ENCODE data around the gene TOMT. TPM values are rescaled to one million over a fixed set of nuclear protein-coding genes. Genes with fewer than 3 reads are reported as not detected.

The TOMT gene, protein sequence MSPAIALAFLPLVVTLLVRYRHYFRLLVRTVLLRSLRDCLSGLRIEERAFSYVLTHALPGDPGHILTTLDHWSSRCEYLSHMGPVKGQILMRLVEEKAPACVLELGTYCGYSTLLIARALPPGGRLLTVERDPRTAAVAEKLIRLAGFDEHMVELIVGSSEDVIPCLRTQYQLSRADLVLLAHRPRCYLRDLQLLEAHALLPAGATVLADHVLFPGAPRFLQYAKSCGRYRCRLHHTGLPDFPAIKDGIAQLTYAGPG
- 0.18 TPM in 1 of 2 replicates, not detected in the other for polyA plus RNA-seq (2014; cell fraction: cytosol; rRNA removed)
- 0.47 TPM in 1 of 2 replicates, not detected in the other for polyA plus RNA-seq (2014; cell fraction: nucleus; rRNA removed)

DNA sequence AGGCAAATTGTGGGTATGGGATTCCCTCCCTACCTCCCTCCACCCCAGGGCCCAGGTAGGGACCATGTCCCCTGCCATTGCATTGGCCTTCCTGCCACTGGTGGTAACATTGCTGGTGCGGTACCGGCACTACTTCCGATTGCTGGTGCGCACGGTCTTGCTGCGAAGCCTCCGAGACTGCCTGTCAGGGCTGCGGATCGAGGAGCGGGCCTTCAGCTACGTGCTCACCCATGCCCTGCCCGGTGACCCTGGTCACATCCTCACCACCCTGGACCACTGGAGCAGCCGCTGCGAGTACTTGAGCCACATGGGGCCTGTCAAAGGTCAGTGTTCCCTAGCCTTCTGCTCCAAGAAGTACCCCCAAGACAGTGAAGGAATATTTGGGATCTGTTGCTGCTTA, at the start of gene TOMT:
Gene TOMT, plus strand, starts transcription at position 37 of the 400 bp plus-strand sequence. Its CDS starts 28 bp downstream, at position 65.
- no peak for DNase-seq (ENCODE audit: low spot score)

DNA sequence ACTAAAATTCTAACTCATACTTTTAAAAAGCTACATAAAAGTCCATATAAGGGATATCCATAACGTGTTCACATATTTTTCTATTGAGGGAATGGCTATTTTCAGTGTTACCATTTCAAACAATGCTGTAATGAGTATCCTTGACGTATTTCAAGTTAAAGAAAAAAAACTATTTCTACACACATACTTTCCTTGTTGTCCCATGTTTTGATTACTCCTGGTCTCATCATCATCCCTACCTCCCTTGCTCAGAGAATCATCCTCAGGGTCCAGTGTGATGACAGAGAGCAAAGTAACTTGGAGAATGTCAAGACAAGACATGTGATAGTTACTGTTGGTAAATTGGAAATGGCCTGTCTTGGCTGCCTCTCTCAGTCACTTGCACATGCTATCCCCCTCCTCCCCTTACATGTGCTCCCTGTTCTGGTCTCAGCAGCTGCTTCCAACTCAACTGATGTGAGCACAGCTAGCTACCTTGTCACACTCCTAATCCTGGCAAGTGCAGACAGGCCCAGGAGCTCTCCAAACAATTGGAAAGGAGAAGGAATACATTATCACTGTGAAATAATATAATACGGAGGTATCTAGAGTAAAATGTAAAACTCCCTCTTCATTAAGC, 47.2 kb upstream of the TOMT start:
- no peak for DNase-seq (ENCODE audit: low spot score)

DNA sequence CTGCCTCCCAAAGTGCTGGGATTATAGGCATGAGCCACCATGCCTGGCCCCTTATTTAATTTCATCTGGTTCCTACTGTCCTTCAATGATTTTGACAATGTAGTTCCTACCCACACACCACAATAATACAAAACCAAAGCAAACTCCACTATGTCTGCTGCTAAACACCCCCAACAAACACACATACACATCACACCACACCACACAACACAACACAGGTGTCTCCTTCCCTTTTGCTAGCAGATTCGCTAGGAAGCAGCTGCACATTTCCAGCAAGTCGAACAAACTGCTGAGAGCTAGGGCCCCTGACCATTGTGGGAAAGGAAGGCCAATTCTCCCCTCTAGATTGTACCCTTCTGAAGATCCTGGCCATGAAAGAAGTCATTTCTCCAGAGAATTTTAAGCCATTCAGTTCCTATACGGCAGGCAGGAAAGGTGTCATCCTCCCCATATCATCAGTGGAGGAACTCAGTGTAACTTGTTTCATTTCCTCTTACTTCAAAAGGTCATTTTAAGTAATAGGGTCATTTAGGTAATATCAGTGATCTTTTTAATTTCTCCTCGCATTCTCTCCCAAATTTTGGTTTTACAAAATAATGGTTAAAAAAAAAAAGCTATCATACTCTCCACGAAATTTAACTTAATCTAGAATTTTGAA, 43.9 kb upstream of the TOMT start:
- no peak for DNase-seq (ENCODE audit: low spot score)

DNA sequence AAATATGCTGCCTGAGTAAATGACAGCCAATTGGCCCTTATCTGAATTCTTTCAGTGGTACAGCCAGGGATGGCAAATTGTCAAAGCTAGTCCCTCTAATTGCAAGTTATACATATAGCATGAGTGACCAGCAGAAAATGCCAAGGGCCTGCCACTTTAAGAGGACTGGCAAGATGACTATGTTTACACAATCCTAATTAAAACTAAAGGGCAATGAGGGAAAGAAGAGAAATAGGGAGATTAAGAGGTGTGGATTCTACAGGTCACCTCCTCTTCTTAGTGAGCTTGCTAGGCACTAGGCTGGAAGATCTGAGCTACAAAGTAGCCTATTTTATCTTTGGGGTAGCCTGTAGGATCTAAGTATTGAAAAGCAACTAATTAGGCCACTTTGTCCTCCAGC, 38.9 kb upstream of the TOMT start:
- DNase-seq (ENCODE audit: low spot score): no peak

DNA sequence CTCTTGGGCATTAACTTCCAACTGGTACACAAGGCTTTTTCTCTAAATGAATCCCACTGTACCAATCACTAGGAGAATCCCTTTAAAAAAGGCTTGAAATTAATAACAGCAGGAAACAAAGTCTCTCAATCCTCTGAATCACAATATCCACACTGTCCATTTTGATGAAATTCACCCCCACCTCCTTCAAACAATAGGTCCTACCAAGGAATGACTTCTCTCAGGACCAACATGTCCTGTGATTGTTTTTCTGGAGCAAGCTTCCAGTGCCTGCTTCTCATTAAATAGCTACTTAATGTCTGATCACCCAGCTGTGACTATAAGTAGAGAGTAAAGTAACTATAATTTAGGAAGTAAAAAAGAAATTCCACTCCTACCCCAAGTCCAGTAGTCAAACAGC, 38.5 kb upstream of the TOMT start:
- no peak for DNase-seq (ENCODE audit: low spot score)

DNA sequence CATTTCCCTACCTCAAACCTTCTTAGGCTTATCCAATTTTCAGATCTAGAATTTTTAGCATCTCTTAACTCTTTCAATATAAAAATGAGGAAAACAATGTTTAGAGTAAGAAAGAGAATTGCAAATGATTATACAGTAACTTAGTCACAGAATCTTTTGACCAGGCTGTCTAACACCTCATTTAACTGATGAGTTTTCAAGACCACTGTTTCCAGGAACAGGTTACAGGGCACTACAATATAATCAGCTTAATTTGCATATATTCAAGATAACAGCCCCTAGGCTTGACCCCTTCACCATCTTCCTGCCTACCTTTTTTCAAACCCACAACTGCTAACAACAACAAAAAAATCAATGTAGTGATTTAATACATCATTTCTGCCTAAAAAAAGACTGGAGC, 38.0 kb upstream of the TOMT start:
- no peak for DNase-seq (ENCODE audit: low spot score)

DNA sequence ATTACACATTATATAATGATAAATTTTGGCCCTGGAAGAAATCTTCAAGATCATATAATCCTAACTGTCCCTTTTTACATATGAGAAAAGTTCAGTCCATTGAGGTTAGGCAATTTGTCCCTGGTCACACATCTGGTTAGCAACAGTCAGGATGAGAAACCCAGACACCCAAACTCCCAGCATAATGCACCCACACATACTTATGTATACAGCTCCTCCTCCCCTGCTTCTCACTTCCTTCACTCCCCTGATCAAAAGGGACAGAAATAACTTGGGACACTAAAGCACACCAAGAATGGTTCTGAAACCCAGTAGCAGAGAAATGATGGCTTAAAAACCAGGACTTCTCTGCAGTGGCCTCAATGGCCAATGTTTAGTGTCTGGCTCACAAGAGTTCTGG, 36.5 kb upstream of the TOMT start:
- DNase-seq (ENCODE audit: low spot score): no peak

DNA sequence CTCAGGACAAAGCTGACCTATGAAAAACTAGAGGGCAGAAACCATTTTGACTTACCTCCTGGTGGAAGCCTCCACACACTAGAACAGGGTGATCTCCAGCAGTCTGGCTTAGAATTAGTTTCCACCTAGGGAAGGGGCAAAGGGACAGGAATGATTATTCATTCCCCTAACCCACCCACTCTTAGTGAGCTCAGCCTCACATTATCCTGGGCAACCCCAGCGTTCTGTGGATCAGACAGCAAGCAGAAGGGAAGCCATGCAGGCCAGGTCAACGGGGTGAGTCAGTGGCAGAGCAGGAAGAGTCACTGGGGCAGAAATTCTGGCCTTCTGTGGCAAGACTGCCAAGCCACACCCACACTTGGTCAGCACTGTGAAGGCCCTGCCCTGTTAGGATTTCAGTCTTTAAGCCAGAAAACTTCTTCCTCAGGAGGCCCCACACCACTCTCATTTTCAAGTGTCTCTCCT, 35.9 kb upstream of the TOMT start:
- no peak for DNase-seq (ENCODE audit: low spot score)

DNA sequence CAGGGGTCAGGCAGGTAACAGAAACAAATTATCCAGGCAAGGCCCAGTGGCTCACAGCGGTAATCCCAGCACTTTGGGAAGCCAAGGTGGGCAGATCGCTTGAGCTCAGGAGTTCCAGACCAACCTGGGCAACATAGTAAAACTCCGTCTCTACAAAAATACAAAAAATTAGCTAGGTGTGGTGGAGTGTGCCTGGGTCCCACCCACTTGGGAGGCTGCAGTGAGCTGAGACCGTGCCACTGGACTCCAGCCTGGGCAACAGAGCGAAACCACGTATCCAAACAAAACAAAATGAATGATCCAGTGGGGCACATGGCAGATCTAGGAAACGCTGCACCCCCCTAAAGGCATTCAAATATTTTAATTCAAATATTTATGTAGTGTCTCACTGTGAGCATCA, 35.2 kb upstream of the TOMT start:
- DNase-seq (ENCODE audit: low spot score): no peak

DNA sequence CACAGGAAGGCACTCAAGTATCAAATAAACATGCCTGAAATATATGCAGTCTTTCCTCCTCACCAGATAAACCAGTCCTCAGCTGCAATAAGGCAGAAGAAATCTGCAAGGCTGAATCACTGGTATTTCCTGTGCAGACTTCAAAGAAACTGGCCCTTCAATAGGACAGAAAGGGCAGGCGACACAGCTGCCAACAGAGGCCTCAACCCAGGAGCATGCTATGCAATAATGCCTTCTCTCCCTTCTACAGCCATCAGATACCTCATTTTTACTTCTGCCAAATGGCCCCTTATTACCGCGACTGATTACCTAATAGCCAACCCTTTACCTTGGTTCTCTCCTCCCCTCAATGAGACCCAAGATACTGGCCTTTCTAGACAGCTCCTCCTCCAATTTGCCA, 33.4 kb upstream of the TOMT start:
- no peak for DNase-seq (ENCODE audit: low spot score)

DNA sequence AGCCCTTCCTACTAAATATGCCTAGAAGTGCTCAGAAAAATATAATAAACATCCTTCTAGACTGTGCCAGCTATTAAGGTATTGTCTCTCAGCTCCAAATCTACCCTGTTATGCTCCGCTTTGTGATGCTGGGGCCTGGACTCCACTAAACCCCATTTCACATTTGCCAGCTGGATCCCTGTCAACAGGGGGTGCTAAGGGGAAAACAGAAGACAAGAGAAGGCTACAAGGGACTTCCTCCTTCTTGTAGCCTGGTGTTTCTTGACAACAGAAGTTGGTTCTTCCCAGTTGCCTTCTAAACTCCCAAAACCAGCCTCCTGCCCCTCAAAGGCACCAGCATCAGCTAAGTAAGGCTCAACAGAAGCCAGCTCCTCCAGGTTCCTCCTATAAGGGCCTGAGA, 30.6 kb upstream of the TOMT start:
- no peak for DNase-seq (ENCODE audit: low spot score)

DNA sequence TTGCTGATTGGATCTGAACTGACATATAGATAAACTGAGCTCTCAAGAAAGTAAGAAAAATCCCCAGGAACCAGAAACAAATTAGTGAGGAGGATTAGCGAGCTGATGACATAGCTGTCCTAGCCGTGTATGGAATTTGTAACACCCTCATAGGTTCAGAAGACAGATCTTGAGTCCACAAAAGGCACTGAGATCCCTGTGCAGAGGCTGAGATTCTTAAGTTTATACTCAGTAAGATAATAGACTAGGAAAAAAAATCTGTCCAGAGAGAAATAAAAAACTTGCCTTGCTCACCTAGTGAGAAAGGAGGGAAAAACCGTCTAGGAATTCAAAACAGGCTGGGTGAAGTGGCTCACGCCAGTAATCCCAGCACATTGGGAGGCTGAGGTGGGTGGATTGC, 30.0 kb upstream of the TOMT start:
- no peak for DNase-seq (ENCODE audit: low spot score)

DNA sequence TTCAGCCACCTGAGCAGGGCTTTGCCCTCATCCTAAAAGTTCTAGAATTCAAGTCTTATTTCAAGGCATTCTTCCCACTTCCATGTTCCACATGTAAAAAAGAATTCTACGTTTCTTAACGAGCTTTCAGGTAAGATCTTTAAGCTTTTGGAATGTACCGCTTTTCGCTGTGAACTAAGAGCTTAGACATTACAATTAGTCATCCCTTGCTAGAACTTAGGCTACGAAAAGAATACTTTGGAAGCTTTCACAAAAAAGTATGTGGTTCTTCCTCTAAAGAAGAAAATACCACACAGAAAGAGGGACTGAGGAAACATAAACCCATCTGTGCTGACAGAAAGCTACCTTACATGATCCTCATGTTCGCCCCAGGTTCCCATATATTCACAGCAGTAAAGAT, 27.2 kb upstream of the TOMT start:
- DNase-seq (ENCODE audit: low spot score): no peak

DNA sequence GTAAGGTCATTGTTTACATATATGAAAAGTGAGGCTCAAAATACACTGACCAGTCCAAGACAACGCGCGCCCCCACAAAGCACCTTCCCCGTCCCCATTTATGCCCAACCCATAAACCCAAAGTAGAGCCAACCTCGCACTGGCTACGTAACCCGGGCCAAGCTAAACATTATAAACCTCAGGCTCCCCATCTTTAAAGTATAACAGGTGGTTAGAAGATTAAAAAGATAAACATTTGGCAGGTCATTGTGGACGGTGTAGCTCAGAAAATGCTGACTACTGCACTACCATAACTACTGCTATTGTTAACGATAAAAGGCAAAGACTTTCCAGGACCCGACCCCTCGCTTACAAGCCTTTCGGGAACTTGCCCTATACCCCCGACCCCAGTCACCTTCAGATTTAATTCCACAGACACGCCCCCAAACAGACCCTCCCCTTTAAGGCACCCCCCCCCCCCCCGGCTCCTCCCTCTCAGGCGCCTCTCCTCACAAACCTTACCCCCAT, 25.9 kb upstream of the TOMT start:
- no peak for DNase-seq (ENCODE audit: low spot score)

DNA sequence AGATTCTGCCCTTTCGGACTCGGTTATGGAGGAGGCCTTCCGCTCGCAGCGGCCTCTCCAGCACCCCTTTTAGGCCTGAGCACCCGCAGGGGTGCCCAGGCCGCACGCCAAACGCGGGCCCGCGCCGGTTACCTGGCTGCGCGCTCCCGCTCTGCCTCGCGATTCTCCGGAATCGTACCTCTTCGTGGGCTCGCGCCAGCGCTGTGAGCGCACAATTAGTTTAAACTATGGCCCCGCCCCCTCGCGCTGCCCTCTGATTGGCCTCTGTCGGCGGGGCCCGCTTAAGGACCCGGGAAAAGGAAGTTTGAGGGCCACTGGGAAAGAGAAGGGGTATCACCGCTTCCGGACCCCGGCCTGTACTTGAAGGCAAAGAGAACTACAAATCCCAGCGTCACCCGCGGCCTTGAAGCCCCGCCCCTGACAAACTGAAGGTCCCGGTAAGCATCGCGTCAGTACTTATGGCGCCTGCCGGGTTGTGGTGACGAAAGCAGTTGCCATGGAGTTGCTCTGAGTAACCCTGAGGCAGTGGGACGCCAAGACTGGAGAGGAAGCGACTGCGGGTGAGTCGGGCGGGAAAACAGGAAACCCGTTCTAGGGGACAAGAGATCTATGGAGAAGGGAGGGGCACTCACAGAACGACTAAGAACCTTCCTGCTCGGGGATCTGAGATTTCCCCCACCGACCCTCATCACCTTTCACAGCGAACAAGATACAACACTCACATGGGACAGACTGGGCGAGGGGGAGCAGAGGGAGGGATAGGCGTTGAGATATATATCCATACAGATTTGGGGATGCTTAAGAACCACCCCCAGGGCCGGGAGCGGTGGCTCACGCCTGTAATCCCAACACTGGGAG, 25.2 kb upstream of the TOMT start, which contains the start of the genes LRRC51 and NUMA1:
Gene LRRC51, plus strand, starts transcription at position 525 of the 858 bp plus-strand sequence. CDS start 8,234 bp downstream, outside the sequence.
Gene NUMA1, minus strand, starts transcription at position 217 of the 858 bp plus-strand sequence. CDS start 44,599 bp downstream, outside the sequence.
- DNase-seq (ENCODE audit: low spot score): peak; percentile 100

DNA sequence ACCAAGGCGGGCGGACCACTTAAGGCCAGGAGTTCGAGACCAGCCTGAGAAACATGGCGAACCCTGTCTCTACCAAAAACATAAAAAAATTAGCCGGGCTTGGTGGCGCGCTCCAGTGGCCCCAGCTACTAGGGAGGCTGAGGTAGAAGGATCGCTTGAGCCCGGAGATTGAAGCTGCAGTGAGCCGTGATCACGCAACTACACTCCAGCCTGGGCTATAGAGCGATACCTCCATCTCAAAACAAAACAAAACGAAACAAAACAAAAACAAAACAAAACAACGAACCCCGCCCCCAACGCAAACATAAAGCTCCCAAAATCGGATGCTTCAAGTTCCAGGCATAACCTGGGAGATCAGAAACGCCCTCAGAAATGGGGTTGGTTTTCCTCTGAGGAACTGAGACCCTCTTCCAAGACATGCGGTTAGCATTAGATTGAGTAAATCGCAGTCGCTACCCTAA, 24.5 kb upstream of the TOMT start:
- no peak for DNase-seq (ENCODE audit: low spot score)

DNA sequence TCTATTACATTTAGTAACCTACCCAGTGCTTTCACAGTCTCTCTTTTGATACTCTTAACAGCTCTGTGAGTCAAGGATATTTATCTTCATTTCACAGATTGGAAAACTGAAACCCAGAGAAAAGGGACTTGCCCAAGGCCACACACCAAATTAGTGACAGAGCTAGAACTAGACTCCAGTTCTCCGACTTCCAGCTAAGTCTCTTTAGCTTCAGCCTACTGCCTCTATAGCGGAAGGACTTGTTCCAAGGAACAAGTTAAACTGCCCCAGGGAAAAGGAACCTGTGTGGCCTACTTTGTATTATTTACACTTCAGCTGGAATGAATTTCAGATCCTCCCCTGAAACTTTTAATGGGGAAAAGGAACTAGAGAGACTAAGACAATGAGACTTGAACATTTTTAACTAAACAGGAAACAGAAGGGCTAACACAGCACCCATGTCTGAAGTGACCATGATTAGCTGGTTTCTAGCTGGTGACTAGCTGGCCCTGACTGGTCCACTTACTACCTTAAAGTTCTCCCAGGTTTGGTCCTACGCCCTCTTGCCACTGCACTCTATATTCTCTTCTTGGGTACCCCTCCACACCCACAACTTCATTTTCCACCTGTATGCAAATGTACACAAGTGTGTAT, 23.8 kb upstream of the TOMT start:
- no peak for DNase-seq (ENCODE audit: low spot score)

DNA sequence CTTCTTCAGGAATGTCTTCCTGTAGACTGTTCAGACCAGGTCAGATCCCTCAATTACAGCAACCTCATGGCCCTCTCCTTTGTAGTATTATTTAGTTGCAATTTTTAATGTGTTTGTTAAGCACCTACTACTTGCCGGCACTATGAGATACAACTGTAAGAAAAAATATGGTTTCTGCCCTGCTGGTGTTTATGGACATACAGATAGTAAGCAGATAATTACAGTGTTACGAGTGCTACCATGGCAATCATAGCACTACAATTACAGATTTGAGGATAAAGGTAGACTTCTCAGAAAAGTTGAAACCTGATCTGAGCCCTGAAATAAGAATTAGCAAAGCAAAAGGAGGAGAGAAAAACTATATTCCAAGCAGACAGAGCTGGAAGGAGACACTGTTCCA, 22.3 kb upstream of the TOMT start:
- no peak for DNase-seq (ENCODE audit: low spot score)

DNA sequence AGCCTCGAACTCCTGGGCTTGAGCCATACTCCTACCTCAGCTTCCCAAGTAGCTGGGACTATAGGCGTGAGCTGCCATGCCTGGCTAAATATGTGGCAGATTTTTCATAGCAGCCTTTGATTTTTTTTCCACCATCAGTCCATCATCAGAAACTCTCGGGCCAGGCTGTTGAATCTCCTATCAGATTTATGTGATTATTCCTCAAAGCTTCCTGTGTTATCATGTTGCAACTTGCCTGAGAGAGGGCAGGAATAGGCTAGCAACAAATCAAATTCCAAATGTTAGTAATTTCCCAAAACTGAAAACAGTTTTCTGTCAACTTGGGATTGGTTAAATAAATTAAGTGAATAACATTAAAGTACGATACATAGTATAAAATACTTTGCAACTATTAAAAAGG, 21.6 kb upstream of the TOMT start:
- DNase-seq (ENCODE audit: low spot score): no peak

DNA sequence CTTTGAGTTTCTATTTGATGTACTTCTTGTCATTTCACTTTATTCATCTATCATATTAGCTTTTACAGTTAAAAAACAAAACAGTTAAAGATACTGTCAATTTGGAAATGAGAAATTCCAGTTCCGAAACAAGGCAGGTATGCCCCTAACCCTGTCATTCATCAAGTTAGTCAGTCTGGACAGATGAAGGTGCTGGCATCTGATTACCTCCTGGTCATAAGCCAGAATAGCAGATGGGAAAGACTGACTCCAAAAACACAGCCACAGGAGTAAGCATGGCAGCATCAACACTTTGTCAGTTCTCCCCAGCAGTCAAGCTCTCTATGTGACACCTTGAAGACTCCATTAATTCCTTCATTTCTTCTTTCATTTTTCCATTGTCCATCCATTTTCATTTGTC, 20.8 kb upstream of the TOMT start:
- DNase-seq (ENCODE audit: low spot score): peak; percentile 77
